Measurements from ENCODE around the gene DGAT2.

DNA sequence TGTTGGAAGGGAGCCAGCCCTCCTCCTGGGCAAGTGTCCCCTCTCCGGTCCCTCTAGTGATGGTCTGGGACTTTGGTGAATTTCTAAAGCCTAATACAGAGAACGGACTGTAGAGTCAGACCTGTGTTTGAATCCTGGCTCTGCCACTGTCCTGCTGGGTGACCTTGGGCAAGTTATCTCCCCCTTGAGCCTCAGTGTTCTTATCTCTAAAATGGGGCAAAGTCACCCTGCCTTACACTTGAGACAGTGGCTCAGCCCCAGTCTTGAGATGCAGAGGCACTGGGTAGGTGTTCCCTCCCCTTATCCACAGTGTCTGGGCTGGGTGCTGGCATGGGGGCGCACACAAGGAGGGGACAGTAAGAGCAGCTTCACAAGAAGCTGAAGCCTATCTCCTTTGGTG is 20.9 kb downstream of the DGAT2 start:
- TF ChIP-seq ZNF184 (tag by site-specific recombination; IDR thresholded peaks at IDR 0.05) (no peak), ZNF24 (tag by site-specific recombination; IDR thresholded peaks at IDR 0.05) (no peak), ZNF350 (tag by site-specific recombination; IDR thresholded peaks at IDR 0.05) (no peak)
- TF ChIP-seq, protein P1, sequence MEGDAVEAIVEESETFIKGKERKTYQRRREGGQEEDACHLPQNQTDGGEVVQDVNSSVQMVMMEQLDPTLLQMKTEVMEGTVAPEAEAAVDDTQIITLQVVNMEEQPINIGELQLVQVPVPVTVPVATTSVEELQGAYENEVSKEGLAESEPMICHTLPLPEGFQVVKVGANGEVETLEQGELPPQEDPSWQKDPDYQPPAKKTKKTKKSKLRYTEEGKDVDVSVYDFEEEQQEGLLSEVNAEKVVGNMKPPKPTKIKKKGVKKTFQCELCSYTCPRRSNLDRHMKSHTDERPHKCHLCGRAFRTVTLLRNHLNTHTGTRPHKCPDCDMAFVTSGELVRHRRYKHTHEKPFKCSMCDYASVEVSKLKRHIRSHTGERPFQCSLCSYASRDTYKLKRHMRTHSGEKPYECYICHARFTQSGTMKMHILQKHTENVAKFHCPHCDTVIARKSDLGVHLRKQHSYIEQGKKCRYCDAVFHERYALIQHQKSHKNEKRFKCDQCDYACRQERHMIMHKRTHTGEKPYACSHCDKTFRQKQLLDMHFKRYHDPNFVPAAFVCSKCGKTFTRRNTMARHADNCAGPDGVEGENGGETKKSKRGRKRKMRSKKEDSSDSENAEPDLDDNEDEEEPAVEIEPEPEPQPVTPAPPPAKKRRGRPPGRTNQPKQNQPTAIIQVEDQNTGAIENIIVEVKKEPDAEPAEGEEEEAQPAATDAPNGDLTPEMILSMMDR (tag by site-specific recombination; IDR thresholded peaks at IDR 0.05): no peak
- TF ChIP-seq, protein P2, sequence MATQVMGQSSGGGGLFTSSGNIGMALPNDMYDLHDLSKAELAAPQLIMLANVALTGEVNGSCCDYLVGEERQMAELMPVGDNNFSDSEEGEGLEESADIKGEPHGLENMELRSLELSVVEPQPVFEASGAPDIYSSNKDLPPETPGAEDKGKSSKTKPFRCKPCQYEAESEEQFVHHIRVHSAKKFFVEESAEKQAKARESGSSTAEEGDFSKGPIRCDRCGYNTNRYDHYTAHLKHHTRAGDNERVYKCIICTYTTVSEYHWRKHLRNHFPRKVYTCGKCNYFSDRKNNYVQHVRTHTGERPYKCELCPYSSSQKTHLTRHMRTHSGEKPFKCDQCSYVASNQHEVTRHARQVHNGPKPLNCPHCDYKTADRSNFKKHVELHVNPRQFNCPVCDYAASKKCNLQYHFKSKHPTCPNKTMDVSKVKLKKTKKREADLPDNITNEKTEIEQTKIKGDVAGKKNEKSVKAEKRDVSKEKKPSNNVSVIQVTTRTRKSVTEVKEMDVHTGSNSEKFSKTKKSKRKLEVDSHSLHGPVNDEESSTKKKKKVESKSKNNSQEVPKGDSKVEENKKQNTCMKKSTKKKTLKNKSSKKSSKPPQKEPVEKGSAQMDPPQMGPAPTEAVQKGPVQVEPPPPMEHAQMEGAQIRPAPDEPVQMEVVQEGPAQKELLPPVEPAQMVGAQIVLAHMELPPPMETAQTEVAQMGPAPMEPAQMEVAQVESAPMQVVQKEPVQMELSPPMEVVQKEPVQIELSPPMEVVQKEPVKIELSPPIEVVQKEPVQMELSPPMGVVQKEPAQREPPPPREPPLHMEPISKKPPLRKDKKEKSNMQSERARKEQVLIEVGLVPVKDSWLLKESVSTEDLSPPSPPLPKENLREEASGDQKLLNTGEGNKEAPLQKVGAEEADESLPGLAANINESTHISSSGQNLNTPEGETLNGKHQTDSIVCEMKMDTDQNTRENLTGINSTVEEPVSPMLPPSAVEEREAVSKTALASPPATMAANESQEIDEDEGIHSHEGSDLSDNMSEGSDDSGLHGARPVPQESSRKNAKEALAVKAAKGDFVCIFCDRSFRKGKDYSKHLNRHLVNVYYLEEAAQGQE (tag by site-specific recombination; IDR thresholded peaks at IDR 0.05): no peak

All from HEK293 (cell line).